Pancreas (tissue), 10 donors: Measurements from ENCODE around the gene CEND1. TPM values are rescaled to one million over a fixed set of nuclear protein-coding genes. Genes with fewer than 3 reads are reported as not detected.

Source experiments
- ATAC-seq, 4 donors: fragments of 200-7000 bp; cut with Tn5 transposase; one replicate each; pipeline versions ENCODE4 v1.8.0 to v1.9.1; 2020; ENCODE audit warnings: mild to moderate bottlenecking in 4 of 4, moderate library complexity in 4 of 4
- DNase-seq, 6 donors: peaks; one replicate each; pipeline ENCODE4 v3.0.0-alpha.2; 2020
- FAIRE-seq: peaks from 2 replicates; lab custom pipeline; 2012; peaks lifted over from hg19 to GRCh38; lab: Jason Lieb, UNC
- H3K27ac ChIP-seq, 4 donors: fragments of 200-600 bp; sonication (generic); 1 replicate in 3 of 4; 2 replicates in 1 of 4; pipeline versions ENCODE4 v1.5.0 to v1.8.0; 2020
- H3K27me3 ChIP-seq, 4 donors: fragments of 200-600 bp; one replicate each; pipeline ENCODE4 v1.8.0; 2021
- H3K36me3 ChIP-seq, 3 donors: fragments of 200-600 bp; sonication (generic) in 1 of 3; one replicate each; pipeline versions ENCODE4 v1.5.0 to v1.8.0; 2020 to 2021
- H3K4me1 ChIP-seq, 3 donors: fragments of 200-600 bp; one replicate each; pipeline ENCODE4 v1.8.0; 2021
- H3K4me3 ChIP-seq, 4 donors: fragments of 200-600 bp; sonication (generic) in 2 of 4; one replicate each; pipeline versions ENCODE4 v1.5.0 to v1.8.0; 2020 to 2021
- H3K9me3 ChIP-seq, 4 donors: fragments of 200-600 bp; one replicate each; pipeline ENCODE4 v1.8.0; 2021
- CTCF ChIP-seq, 4 donors: fragments of 200-600 bp; sonication (generic) in 3 of 4; IDR thresholded peaks; one replicate each; pipeline versions ENCODE4 v1.5.0 to v1.8.0; 2021; ENCODE audit warnings: antibody characterized with exemption in 4 of 4
- WGBS, 2 donors: extraction: QIAGEN DNeasy Blood & Tissue Kit; methylation state at CpG; one replicate each; pipeline ENCODE4 v1.1.7; 2013; 5-methylcytosine and 5-hydroxymethylcytosine counted together
- intact Hi-C, 3 donors: fragments of 100-400 bp; cut with DNase I; formaldehyde crosslinking; loops; one replicate each; pipeline versions ENCODE4 v1.11.1 to v1.14.2; 2022
- polyA plus RNA-seq, 2 donors: library from polyadenylated mRNA; stranded (reverse); fragments of 200-250 nt; gene quantifications; one replicate each; pipeline ENCODE4 v1.2.3, GENCODE V29; 2013
- total RNA-seq, 6 donors: library from RNA; stranded (reverse); fragmentation: NEBNext Ultra II Directional in 4 of 6; extraction: Animal tissue kit (Norgen Biotek cat#: 25700) in 4 of 6; gene quantifications; one replicate each; pipeline versions ENCODE4 v1.2.1 to v1.2.4, GENCODE V29; 2021 to 2023
- donor health status: healthy with polysubstance abuse.
- donor health status: DM: no; HTN: no; CAD: no; lungs with moderate emphysema.
- donor health status: DM: no; HTN: no; CAD: no.
- donor health status: control.
- donor health status: control.
- donor health status: Bipolar disorder and iron deficiency.
- donor health status: DM: yes; HTN: yes; CAD: no.
- donor health status: DM: no; HTN: no; CAD: no.
- donor health status: DM: no; HTN: no; CAD: no.
- donor health status: DM: yes; HTN: yes; CAD: no.

Gene CEND1
- total and polyA plus RNA-seq, 8 donors = 0.12 to 0.42 (median 0.27) TPM; not detected in 5

GRCh38 chr11:810040-810567 lies 20.2 kb upstream of the CEND1 start:
- peak in 1 of 6 donors; percentile 77 for DNase-seq
- Histone ChIP-seq H3K27ac (peak overlapping the region; percentile 69 to 97 (median 94)), H3K4me1 (peaks cover 4 to 20% (median 11%) of the 10 kb centered on the region in 3 donors), H3K9me3 (no peaks in the 10 kb centered on the region), H3K27me3 (no peaks in the 10 kb centered on the region), H3K4me3 (peak overlapping the region; percentile 90 to 100 (median 94)), H3K36me3 (peaks cover 0 to 18% (median 13%) of the 10 kb centered on the region in 3 donors)
- intact Hi-C loops = no loop called here
- no peak for TF ChIP-seq CTCF (IDR thresholded peaks at IDR 0.05)
- WGBS, 2 donors = 0 to 1% methylated on average over 29 to 55 of the region's 55 CpGs
- ATAC-seq = peak in 3 of 4 donors; percentile 0 to 13 (median 1)
- FAIRE-seq = no peak

- Histone ChIP-seq H3K27me3 (no peaks in the 10 kb centered on the region), H3K27ac (peak within 1 kb of the TSS; percentile 69 to 97 (median 94)), H3K9me3 (no peaks in the 10 kb centered on the region), H3K36me3 (peaks cover 0 to 18% (median 13%) of the 10 kb centered on the region in 3 donors), H3K4me3 (peak within 1 kb of the TSS; percentile 90 to 100 (median 94)), H3K4me1 (peaks cover 4 to 24% (median 14%) of the 10 kb centered on the region in 3 donors)
- DNase-seq (peak; percentile 97 to 99 (median 98)), FAIRE-seq (no peak), ATAC-seq (peak; percentile 89 to 94 (median 89))
- 0% methylated on average over 70 to 81 of the region's 81 CpGs for WGBS, 2 donors
- intact Hi-C loops = no loop called here
- no peak for TF ChIP-seq CTCF (IDR thresholded peaks at IDR 0.05)
Observed at GRCh38 chr11:809287-810039, 19.6 kb upstream of the CEND1 start, which contains the start of gene RPLP2. TSS of gene RPLP2 (plus strand) at chr11:809967. CDS start at chr11:810235, 268 bp downstream.

- no peaks in the 10 kb centered on the region for H3K27me3 ChIP-seq
- no peaks in the 10 kb centered on the region for H3K9me3 ChIP-seq
- peak overlapping the region; percentile 69 to 97 (median 94) for H3K27ac ChIP-seq
- no peak for TF ChIP-seq CTCF (IDR thresholded peaks at IDR 0.05)
- intact Hi-C loops = no loop called here
- H3K36me3 ChIP-seq = peaks cover 0 to 16% (median 13%) of the 10 kb centered on the region in 3 donors
- FAIRE-seq (no peak), ATAC-seq (peak in 1 of 4 donors; percentile 0), DNase-seq (no peak)
- 30 to 33% methylated on average over 36 of the region's 36 CpGs for WGBS, 2 donors
- H3K4me1 ChIP-seq = peaks cover 7 to 28% (median 18%) of the 10 kb centered on the region in 3 donors
- H3K4me3 ChIP-seq = peak overlapping the region; percentile 90 to 100 (median 94)
Observed at GRCh38 chr11:808427-809286, 18.8 kb upstream of the CEND1 start.

- peak in 2 of 6 donors; percentile 43 to 76 for DNase-seq
- Histone ChIP-seq H3K27me3 (no peaks in the 10 kb centered on the region), H3K27ac (peak overlapping the region; percentile 66 to 87 (median 78)), H3K9me3 (no peaks in the 10 kb centered on the region), H3K4me1 (peaks cover 7 to 16% (median 12%) of the 10 kb centered on the region in 3 donors), H3K36me3 (no peaks in the 10 kb centered on the region), H3K4me3 (peak overlapping the region; percentile 40 to 62 (median 54))
- ATAC-seq = no peak
- WGBS, 2 donors = 9 to 11% methylated on average over 18 of the region's 18 CpGs
- intact Hi-C loops = no loop called here
- TF ChIP-seq CTCF (IDR thresholded peaks at IDR 0.05) = no peak
- no peak for FAIRE-seq
Observed at GRCh38 chr11:804599-804964, 14.7 kb upstream of the CEND1 start.
